Psoas muscle (tissue), 8 donors: Measurements from ENCODE around the gene GPC6. TPM values are rescaled to one million over a fixed set of nuclear protein-coding genes. Genes with fewer than 3 reads are reported as not detected.

ENCODE experiments used
- ATAC-seq, 4 donors: fragments of 200-7000 bp; cut with Tn5 transposase; one replicate each; pipeline ENCODE4 v1.9.1; 2020; ENCODE audit warnings: moderate library complexity in 3 of 4, mild to moderate bottlenecking in 2 of 4
- DNase-seq, 2 donors: peaks; one replicate each; pipeline ENCODE4 v3.0.0-alpha.2; 2020
- H3K27ac ChIP-seq: fragments of 200-600 bp; one replicate; pipeline ENCODE4 v1.8.0; 2022
- H3K27me3 ChIP-seq, 3 donors: fragments of 200-600 bp in 1 of 3; one replicate each; pipeline versions ENCODE4 v1.6.1 to v1.8.0; 2013 to 2022; ENCODE audit warnings: low read length in 2 of 3, mild to moderate bottlenecking in 2 of 3, moderate library complexity in 1 of 3; ENCODE audit not compliant: insufficient read depth in 3 of 3
- H3K36me3 ChIP-seq, 2 donors: fragments of 200-600 bp in 1 of 2; one replicate each; pipeline versions ENCODE4 v1.6.1 to v1.8.0; 2013 to 2022; ENCODE audit warnings: low read depth in 1 of 2, mild to moderate bottlenecking in 1 of 2, moderate library complexity in 1 of 2; ENCODE audit not compliant: insufficient read depth in 1 of 2
- H3K4me1 ChIP-seq: fragments of 200-600 bp; one replicate; pipeline ENCODE4 v1.8.0; 2022
- H3K4me3 ChIP-seq: fragments of 200-600 bp; one replicate; pipeline ENCODE4 v1.8.0; 2022; ENCODE audit warnings: mild to moderate bottlenecking
- H3K9me3 ChIP-seq: fragments of 200-600 bp; one replicate; pipeline ENCODE4 v1.8.0; 2022
- WGBS, 3 donors: extraction: QIAGEN DNeasy Blood & Tissue Kit; methylation state at CpG; one replicate each; pipeline versions ENCODE4 v1.1.6 to v1.1.7; 2013; 5-methylcytosine and 5-hydroxymethylcytosine counted together
- intact Hi-C, 2 donors: fragments of 100-400 bp; cut with DNase I; formaldehyde crosslinking; loops; one replicate each; pipeline versions ENCODE4 v1.11.0 to v1.14.2; 2022
- polyA plus RNA-seq, 3 donors: library from polyadenylated mRNA; stranded (reverse); fragments of 200-250 nt; gene quantifications; one replicate each; pipeline ENCODE4 v1.2.3, GENCODE V29; 2013
- total RNA-seq, 4 donors: library from RNA; stranded (reverse); fragmentation: NEBNext Ultra II Directional in 2 of 4; extraction: Animal tissue kit (Norgen Biotek cat#: 25700) in 2 of 4; gene quantifications; one replicate each; pipeline versions ENCODE4 v1.2.1 to v1.2.4, GENCODE V29; 2021 to 2023
- TF ChIP-seq, protein P1 (sequence below): fragments of 200-600 bp; IDR thresholded peaks from one replicate; pipeline ENCODE4 v1.8.0; 2022; ENCODE audit warnings: antibody characterized with exemption
- donor health status: healthy with polysubstance abuse.
- donor health status: DM: no; HTN: no; CAD: no; lungs with moderate emphysema.
- donor health status: Bipolar disorder and iron deficiency.
- donor health status: healthy.
- donor health status: DM: yes; HTN: yes; CAD: no.
- donor health status: DM: no; HTN: no; CAD: no.
- donor health status: DM: no; HTN: no; CAD: no.
- donor health status: DM: yes; HTN: yes; CAD: no.

The GPC6 gene
- total and polyA plus RNA-seq, 7 donors, result 0.07 to 3.7 (median 0.57) TPM

DNA sequence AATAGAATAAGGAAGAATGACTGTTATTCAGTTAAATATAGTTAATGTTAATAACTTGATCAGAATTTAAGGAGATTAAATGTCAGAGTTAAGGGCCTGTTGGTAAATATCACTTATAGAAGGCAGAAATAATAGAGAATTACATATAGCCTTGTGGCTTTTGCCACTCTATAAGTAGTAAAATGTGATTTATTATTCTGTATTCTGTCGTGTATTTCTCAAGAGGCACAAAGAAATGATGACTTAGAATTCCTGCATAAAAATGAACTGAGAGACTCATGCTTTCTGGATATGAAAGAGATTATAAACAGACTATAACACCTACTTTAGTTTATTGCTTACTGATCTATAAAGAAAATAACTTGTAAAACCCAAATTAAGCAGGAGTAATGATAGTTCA lies 40.1 kb downstream of the GPC6 start:
- Histone ChIP-seq H3K4me1 (no peaks in the 10 kb centered on the region), H3K27ac (no peak overlapping the region), H3K36me3 (no peaks in the 10 kb centered on the region), H3K4me3 (no peak overlapping the region), H3K27me3 (no peaks in the 10 kb centered on the region), H3K9me3 (no peaks in the 10 kb centered on the region)
- TF ChIP-seq, protein P1, sequence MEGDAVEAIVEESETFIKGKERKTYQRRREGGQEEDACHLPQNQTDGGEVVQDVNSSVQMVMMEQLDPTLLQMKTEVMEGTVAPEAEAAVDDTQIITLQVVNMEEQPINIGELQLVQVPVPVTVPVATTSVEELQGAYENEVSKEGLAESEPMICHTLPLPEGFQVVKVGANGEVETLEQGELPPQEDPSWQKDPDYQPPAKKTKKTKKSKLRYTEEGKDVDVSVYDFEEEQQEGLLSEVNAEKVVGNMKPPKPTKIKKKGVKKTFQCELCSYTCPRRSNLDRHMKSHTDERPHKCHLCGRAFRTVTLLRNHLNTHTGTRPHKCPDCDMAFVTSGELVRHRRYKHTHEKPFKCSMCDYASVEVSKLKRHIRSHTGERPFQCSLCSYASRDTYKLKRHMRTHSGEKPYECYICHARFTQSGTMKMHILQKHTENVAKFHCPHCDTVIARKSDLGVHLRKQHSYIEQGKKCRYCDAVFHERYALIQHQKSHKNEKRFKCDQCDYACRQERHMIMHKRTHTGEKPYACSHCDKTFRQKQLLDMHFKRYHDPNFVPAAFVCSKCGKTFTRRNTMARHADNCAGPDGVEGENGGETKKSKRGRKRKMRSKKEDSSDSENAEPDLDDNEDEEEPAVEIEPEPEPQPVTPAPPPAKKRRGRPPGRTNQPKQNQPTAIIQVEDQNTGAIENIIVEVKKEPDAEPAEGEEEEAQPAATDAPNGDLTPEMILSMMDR, result no peak
- DNase-seq (no peak), ATAC-seq (no peak)
- intact Hi-C loops, result no loop called here
- 64 to 75% (median 71%) methylated on average over 1 of the region's 1 CpG for WGBS, 3 donors

GRCh38 chr13:93268327-93269028 lies 41.9 kb downstream of the GPC6 start:
- TF ChIP-seq, protein P1, result no peak
- no peak for ATAC-seq
- Histone ChIP-seq H3K36me3 (no peaks in the 10 kb centered on the region), H3K4me3 (no peak overlapping the region), H3K27ac (no peak overlapping the region), H3K27me3 (no peaks in the 10 kb centered on the region), H3K4me1 (no peaks in the 10 kb centered on the region), H3K9me3 (no peaks in the 10 kb centered on the region)
- no peak for DNase-seq
- WGBS, 3 donors, result 83 to 86% (median 85%) methylated on average over 7 of the region's 7 CpGs
- intact Hi-C loops, result no loop called here

- DNase-seq (no peak), ATAC-seq (no peak)
- TF ChIP-seq, protein P1, result no peak
- 68 to 72% (median 69%) methylated on average over 5 of the region's 5 CpGs for WGBS, 3 donors
- no peaks in the 10 kb centered on the region for H3K9me3 ChIP-seq
- intact Hi-C loops, result no loop called here
- no peaks in the 10 kb centered on the region for H3K36me3 ChIP-seq
- no peaks in the 10 kb centered on the region for H3K27me3 ChIP-seq
- H3K4me3 ChIP-seq, result no peak overlapping the region
- H3K4me1 ChIP-seq, result no peaks in the 10 kb centered on the region
- no peak overlapping the region for H3K27ac ChIP-seq
Observed at GRCh38 chr13:93270769-93271742, 44.4 kb downstream of the GPC6 start.

DNA sequence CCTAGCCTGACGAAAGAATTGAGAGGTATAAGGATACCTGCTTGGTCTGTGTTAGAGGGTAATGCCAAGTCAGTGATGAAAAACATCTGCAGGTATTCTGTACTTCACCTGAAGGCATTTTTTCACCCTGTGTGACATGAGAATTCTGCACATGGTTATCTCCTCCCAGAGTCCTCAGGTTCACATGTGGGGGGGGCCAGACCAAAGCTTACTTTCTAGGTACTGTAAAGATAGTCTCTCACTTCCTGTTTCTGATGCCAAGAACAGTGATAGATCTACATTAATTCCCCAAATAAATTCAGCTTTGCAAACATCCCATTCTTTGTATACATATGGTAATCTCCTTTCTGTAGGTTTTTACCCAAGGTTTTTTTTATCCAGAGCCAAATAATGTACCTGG lies 53.4 kb downstream of the GPC6 start:
- Histone ChIP-seq H3K27me3 (no peaks in the 10 kb centered on the region), H3K9me3 (no peaks in the 10 kb centered on the region), H3K4me3 (no peak overlapping the region), H3K27ac (no peak overlapping the region), H3K4me1 (no peaks in the 10 kb centered on the region), H3K36me3 (no peaks in the 10 kb centered on the region)
- TF ChIP-seq, protein P1, result no peak
- intact Hi-C loops, result no loop called here
- 89 to 96% (median 93%) methylated on average over 1 of the region's 1 CpG for WGBS, 3 donors
- ATAC-seq (no peak), DNase-seq (no peak)
